ENCODE measurements around the gene COL16A1. TPM values are rescaled to one million over a fixed set of nuclear protein-coding genes. Genes with fewer than 3 reads are reported as not detected.

COL16A1 gene
- total RNA-seq, 1 donor from 2014 or later, result 5.3 TPM

DNA sequence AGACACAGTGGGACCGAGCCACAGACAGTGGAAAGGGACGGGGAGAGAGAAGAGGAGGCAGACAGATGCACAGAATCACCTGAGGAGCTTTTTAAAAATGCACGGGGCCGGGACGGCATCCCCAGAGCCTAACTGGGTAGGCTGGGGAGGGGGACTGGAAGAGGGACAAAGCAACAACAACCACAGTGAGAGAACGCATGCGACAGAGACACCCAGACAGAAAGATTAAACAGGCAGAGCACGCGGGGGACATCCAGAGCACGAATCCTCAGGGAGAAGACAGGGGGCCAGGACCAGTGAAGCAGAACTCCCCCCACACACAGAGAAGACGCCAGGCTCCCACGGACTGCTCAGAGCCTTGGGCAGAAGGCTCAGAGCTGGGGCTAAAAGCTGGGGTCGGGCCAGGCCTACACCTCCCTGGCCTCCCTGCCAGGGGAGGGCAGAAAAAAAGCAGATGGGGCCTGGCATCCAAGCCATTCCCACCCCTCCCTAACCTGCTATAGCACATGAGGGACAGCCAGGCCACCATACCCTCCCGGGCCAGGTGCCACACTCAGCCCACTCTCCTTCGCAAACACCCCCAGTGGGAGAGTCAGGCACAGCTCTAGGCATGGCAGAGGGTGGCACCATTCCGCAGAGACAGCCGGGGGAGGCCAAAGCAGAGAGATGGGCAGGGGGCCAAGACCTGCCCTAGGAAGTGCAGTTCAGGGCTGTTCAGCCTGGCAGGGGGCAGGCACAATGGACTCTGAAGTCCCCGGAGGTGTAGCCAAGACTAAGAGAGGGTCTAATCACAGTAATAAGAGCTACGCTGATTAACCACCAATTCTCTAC is 29.8 kb upstream of the COL16A1 start:
- DNase-seq (ENCODE audit: extremely low read depth, low read depth, low spot score), result no peak

DNA sequence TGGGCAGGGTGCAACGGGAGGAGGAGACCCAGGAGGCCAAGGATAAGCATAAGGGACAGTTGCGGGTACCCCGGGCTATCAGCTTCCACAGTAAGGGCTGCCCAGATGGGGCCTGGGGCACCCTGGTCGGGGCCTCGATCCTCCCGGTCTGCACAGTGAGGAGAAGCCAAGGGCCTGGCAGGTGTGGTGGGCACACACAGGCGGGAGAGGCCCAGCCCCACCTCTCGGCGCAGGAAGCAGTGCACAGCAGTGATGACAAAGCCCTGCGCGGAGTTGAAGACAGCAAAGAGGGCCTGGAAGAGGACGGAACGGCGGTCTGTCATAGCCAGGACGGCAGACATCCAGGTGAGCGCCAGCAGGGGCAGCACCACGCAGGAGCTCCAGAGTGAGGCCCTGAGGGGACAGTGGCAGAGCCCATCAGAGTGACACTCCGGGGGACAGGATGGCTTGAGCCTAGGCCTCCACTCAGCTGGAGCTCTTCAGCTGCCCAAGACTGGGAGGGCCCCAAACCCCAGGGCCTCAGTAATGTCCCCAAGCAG is 29.0 kb upstream of the COL16A1 start:
- DNase-seq (ENCODE audit: extremely low read depth, low read depth, low spot score), result no peak

DNA sequence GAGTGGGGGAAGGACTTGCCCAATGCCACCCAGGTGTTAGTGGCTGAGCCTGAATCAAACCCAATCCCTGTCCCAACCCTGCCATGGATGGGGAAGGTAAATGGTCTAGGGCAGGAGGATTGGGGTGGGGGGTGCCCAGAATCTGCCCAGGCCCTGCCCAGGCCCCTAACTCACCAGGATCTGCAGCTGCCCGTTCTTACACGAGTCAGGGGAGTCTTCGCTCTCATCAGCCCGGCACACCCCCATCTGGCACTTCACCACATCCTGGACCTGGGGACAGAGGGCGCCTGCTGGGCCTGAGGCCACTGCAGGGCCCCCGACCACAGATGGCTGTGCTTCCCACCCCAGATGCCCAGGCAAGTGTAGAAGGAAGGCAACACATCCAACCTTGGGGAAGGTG is 28.5 kb upstream of the COL16A1 start:
- no peak for DNase-seq (ENCODE audit: extremely low read depth, low read depth, low spot score)

DNA sequence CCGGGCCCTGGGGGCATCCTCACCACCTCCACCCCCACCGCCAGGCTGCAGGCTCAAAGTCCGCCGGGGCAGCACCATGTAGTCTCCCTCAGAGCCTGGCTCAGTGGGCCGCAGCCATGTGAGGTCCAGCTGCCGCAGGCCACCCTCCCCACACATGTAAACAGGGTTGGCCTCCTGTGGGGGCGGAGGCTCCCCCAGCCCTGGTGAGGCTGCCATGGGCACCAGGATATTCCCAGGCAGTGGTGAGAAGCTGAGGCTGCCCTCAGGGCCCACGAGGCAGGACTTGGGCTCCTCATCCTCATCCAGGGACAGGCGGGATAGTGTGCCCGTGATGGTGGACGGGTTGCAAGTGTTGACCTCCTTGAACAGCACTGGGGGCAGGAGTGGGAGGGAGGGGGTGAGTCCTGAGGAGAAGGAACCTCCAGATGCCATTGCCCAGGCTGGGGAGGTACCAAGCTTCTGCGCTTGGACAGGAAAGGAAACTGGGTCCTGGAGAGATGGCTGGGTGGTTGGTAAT is 27.3 kb upstream of the COL16A1 start:
- DNase-seq (ENCODE audit: extremely low read depth, low read depth, low spot score), result no peak

DNA sequence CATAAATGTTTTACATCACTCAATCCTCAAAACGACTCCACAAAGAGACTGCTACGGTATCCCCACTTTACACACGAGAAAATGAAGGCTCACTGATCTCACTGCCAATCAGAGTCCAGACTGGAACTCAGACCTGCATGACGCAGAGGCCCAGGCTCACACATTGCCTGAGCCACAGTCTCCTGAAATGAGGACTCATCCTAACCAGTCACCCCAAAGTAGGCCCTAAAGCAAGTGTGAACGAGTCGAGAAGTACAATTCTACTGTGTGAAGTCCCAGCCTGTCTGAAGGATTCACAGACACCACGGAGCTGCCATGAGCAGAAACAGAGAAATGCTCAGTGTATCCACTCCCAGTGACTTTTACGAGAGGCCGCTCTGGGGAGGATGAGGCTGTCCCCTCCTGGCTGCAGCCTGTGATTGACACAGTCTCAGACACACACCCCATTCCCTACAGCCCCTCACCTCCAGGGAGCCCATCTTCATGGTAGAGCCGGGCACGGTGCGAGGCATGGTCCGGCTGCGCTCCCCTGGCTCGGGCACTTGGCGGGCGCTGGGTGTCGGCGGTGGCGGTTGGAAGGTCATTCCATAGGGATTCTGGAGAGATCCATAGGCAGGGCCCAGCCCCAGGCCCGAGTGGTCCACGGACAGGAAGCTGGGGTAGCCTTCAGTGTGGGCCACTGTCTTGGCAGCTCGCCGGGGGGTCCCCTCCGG is 26.7 kb upstream of the COL16A1 start:
- no peak for DNase-seq (ENCODE audit: extremely low read depth, low read depth, low spot score)

DNA sequence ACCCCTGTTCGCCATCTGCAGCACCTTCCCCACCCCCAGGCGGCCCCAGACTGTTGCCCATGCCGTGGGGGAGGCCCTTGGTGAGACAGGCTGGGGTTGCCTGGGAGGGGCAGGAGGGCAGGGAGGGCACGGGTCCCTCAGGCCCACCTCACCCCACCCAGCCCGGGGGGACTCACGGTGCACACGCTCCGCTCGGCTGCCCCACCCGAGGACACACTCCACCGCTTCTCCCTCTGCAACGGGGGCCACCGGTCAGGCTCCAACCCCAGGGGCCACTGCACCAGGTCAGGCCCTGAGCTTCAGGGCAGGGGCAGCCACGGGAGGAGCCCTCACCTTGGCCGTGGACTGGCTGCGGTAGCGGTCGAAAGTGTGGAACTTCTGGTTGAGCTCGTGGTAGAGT is 24.0 kb upstream of the COL16A1 start:
- DNase-seq (ENCODE audit: extremely low read depth, low read depth, low spot score), result no peak

DNA sequence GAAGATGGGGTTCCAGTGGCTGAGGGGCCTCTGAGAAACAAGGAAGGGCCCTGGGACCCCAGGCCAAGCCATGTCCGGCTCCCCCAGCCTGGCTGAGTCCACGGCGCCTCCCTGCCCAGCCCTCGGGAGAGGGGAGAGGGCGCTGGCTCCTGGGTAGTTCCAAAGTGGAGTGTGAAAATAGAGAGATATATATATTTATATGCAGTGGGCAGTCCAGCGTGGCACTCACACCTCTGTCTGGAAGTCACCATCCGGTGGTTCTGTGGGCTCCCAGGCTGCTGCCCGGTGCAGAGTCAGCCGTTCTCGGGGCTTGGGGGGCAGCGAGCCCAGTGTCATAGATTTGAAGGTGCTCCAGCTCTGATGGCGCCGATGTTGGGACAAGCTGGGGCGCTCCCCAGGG is 23.4 kb upstream of the COL16A1 start:
- no peak for DNase-seq (ENCODE audit: extremely low read depth, low read depth, low spot score)

DNA sequence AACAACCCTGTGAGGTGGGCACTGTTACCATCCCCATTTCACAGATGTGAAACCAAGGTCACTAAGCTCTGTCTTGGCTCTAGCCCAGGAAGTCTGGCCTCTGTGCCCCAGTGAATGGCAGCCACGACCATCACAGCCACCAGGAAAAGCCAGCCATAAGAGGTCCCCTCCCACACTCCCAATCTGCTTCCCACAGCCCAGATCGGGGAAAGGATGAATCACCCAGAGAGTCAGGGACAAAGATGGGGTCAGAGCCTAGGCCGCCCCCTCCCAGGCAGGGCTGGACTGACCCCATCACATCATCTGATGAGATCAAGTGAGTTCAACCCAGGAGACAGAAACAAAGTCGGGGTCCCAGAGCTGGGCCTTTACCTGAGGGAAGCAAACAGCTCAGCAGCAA is 22.9 kb upstream of the COL16A1 start:
- DNase-seq (ENCODE audit: extremely low read depth, low read depth, low spot score), result no peak

DNA sequence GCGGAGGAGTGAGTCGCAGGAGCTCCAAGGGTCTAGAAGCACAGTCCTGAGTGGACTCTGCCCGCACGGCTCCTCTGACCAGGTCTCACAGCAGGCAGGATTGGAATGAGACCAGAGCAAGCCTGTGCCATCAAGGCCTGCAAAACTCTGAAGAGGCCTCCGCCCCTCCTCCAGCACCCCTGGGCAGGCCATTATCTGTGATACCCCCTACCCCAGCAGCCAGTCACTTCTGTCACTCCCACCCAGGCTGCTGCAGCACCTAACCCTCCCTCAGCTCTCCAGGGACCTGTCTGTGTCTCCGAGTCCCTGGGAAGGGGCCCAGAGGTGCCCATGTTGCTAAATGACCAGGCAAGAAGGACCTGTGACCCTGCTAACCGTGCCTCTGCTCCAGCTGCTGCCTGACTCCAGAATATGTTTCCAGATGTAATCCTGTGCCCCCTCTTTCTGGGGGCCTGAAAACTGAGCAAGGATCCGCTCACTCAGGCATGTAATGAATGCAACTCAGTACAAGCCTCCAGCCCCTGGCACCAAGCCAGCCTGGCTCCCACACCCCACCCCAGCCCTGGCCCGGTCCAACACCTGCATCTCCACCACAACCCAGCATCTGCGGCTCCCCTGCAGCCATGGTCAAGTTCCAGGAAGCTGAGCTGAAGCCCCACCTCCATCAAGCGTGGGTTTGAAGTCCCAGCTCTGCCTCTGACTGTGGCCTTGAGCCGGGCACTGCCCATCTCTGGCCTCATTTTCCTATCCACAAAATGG is 22.1 kb upstream of the COL16A1 start:
- DNase-seq (ENCODE audit: extremely low read depth, low read depth, low spot score), result no peak

DNA sequence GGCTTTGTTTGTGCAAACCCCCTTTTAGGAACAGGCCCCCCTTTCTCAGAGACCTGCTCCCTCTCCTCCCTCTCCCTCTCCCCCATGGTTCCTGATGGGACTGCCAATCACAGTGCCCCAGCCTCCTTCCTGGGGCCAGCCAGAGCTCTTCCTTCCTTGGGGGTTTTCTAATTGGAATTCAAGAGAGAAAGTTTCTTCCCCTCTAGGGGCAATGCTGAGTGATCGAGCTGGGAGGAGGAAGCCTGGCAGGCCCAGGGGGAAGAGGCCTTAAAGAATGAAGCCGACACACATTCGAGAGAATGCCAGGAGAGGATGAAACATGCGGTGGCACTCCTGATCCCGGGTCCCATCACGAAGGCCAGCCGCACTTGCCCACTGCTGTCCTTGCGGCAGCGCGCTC is 21.3 kb upstream of the COL16A1 start:
- no peak for DNase-seq (ENCODE audit: extremely low read depth, low read depth, low spot score)

DNA sequence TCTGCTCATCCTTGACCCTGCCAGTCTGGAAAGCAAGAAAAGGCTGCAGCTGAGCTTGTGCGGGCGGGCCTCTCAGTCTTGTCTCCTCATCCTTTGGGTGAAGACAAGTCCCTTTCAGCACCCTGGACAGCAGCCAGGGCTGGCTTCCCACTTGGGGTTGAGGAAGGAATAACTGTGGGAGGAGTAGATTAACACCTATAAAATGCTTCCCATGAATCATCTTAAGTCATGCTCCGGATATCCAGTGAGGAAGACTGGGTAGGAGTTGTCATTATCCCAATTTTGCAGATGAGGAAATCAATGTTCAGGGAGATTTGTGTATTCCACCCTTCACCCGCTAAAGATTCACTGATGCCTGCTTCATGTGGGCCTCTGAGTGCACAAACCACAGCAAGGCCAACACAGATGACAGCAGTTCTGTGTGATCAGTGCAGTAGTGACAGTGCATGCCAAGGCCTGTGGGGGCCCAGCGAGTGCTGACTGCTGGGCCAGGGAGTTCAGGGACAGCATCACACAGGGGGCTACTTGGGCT is 20.1 kb upstream of the COL16A1 start:
- DNase-seq (ENCODE audit: extremely low read depth, low read depth, low spot score), result no peak

DNA sequence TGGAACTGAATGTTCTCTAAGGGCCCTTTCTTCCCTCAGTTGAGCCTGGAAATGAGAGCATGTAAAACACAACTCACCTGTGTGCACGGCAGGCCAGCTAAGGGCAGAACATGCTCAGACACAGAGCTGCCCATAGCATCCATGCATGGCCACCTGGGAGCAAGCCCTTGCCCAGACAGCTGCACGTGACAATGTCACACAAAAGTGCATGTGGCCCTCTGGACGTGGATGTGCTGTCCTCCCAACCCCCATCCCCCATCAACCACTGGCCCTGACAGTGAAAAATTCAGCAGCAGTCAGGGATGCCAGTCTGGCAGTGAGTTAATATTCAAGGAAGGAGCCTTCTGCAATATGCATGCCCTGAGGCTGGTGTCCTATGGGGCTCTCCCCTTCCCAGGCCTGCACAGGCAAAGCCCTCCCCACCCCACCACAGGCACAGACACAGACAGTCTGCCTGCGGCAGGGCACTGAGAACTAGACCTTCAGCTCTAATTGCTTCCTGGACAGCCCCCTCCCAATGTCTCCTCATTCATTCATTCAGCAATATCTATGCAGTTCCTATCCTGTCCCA is 14.6 kb upstream of the COL16A1 start:
- DNase-seq (ENCODE audit: extremely low read depth, low read depth, low spot score), result no peak

DNA sequence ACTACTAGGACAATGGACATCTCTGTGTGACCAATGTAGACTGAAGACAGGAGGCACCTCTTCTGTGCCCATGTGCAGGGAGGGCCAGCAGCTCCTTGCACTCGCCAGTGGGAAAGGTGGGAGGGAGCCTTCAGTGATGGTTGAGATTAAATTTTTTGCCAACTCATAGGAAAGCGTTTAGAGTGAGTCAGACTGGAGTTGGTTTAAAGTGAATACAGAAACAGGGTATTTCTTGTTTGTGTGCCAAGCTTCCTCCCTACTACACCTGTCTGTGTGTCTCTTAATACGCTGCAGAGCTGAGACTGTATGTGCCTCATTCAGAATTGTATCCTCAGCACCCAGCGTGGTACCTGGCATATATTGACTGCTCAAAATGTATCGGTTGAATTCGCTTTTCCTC is 13.5 kb upstream of the COL16A1 start:
- DNase-seq (ENCODE audit: extremely low read depth, low read depth, low spot score), result no peak

DNA sequence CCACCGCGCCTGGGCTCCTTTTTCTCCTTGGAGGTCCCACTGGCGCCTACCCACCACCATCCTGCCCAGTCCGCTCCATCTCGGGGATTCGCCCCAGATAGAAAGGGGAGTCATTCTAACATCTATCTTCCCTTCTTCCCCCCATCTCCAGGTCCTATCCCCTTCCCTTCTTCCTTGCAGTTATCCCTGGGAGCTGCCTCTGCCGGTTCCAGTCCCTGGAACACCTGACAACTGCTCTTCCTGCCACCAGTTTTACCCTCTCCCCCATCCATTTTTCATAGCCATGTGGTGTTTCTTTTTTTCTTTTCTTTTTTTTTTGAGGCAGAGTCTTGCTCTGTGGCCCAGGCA is 12.0 kb upstream of the COL16A1 start:
- no peak for DNase-seq (ENCODE audit: extremely low read depth, low read depth, low spot score)

DNA sequence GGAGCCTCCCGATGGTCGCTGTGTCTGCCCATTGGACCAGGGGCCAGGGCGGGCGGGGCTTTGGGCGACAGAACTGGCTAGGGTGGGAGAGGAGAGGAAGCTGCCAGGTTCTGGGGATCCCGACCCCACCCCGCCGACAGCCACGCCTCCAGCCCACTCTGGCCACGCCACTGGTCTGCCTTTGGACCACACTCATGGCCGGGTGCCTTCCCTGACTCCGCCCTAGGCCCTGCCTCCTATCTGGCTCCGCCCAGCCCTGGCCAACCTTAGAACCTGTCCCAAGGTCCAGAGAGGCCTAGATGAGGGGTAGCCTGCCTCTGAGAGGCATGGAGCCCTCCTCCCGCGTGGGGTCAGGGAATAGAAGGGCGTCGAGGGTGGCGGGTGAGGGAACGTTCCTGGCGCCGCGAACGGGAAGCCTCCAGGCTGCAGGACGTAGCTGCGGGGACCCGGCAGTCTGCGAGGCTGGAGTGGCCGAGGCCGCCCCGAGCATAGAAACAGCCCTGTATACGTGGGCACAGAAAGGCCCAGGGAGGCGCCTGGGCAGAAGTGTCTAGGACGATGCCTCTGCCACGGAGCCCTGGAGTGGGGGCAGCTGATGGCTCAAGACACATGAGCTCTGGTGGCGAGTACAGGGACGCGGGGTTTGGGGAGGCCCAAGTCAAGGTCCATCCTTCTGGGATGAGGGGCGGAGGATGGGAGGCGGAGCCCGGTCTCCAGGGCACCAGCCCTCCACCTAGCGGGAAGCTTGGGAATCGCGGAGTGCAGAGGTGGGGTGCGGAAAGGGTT is 11.5 kb upstream of the COL16A1 start:
- no peak for DNase-seq (ENCODE audit: extremely low read depth, low read depth, low spot score)

DNA sequence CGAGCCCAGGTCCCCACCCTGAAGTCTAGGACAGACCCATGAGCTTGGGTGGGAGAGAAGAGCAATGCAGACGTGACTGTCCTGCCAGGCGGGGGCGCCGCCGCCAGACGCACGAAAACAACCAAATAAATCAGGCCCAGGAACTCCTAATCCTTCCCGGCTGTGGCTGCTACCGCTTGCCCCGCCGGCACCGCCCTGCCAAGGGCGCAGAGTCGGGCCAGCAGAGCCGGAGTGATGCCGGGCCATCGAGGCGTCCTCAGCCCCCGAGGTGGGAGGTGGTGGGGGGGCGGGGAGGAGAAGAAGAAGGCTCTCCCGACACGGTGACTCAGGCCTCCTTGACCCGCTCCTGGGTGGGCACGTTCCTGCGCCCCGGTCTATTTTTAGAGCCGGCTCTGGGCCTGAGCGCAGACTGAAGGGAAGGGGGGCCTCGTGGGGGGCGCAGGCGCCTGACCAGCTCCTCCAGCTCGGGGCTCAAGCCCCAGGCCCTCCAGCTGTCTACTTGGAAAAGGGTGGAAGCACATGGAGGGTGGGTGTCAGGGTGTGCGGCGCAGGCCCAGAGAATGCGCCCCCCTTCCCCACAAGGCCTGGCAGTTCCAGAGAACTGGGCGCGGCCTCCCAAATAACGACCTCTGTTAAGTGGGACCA is 10.7 kb upstream of the COL16A1 start:
- DNase-seq (ENCODE audit: extremely low read depth, low read depth, low spot score), result no peak

DNA sequence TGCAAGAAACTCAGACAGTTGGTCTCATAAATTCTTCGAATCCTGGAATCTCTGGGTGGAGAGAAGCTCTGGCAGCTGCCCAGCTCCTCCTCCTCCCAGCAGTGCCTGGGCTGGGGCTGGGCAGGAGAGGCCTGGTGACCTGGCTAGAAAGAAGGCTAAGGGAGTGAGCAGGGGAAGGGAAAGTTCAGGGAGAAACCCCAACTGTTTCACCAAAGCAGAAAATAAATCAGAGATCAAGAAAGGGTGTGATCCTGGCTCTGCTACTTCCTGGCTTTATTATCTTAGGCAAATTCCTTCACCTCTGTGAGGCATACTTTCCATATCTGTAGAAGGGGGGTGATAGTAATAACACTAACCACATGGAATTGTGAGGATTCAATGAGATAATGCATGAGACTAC is 8.8 kb upstream of the COL16A1 start:
- no peak for DNase-seq (ENCODE audit: extremely low read depth, low read depth, low spot score)

DNA sequence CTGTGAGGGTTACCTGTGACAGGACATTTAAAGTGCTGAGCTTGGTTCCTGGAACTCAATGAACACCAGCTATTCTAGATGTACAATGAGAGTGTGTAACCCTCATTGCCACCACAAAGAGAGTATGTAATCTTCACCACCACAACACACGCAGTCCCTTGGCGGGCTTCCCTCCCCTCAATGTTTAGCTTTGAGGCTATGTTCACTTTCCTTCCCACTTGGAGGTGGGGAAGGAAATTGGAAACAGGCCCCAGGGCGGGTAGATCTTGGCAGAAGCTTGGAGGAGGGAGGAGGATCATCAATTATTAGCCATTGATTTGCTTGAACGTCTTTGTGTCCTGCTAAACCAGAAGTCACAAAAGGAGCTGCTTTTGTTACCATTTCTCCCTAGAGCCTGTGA is 8.3 kb upstream of the COL16A1 start:
- no peak for DNase-seq (ENCODE audit: extremely low read depth, low read depth, low spot score)

DNA sequence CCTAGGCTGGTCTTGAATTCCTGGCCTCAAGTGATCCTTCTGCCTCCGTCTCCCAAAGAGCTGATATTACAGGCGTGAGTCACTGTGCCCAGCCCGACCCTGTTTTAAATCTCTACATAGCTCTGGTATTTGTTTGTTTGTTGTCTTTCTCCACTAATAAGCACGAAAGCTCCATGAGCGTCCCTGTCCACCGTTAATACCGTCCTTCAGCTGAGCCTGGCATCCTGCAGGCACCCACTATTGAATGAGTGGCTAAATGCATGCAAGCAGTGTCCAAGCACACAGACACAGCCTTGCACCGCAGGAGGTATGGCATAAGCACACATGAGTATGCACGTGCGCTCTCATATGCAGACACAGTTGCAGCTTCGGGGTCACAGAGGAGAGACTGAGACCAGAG is 4.5 kb upstream of the COL16A1 start:
- DNase-seq (ENCODE audit: extremely low read depth, low read depth, low spot score), result no peak

All from glomerular endothelial cell (primary cell).